ENCODE results near the gene HOXA11.

GRCh38 chr7:27194686-27195379, 9.8 kb upstream of the HOXA11 start:
- TF ChIP-seq CTCF (IDR thresholded peaks at IDR 0.05): no peak
- TF ChIP-seq POLR2A (IDR thresholded peaks at IDR 0.05): no peak
